Gastrocnemius medialis (tissue), 4 donors: ENCODE data around the gene EPHA1.

Experiments used
- POLR2A ChIP-seq, 2 donors: fragments of 450-650 bp; IDR thresholded peaks; one replicate each; pipeline ENCODE4 v1.6.1; 2017; ENCODE audit warnings: antibody characterized with exemption in 2 of 2, mild to moderate bottlenecking in 2 of 2, moderate library complexity in 2 of 2
- TF ChIP-seq, protein P1 (sequence below), 5 experiments: fragments of 450-650 bp in 3 of 5; fragments of 200-600 bp in 2 of 5; sonication (generic) in 2 of 5; IDR thresholded peaks in 4 of 5; conservative IDR thresholded peaks in 1 of 5; 1 replicate in 4 of 5; 2 replicates in 1 of 5; pipeline ENCODE4 v1.5.1; 2016 to 2019; ENCODE audit warnings: antibody characterized with exemption in 5 of 5, mild to moderate bottlenecking in 3 of 5, moderate library complexity in 3 of 5

GRCh38 chr7:143413123-143413522 lies 4.5 kb upstream of the EPHA1 start:
- TF ChIP-seq, protein P1, sequence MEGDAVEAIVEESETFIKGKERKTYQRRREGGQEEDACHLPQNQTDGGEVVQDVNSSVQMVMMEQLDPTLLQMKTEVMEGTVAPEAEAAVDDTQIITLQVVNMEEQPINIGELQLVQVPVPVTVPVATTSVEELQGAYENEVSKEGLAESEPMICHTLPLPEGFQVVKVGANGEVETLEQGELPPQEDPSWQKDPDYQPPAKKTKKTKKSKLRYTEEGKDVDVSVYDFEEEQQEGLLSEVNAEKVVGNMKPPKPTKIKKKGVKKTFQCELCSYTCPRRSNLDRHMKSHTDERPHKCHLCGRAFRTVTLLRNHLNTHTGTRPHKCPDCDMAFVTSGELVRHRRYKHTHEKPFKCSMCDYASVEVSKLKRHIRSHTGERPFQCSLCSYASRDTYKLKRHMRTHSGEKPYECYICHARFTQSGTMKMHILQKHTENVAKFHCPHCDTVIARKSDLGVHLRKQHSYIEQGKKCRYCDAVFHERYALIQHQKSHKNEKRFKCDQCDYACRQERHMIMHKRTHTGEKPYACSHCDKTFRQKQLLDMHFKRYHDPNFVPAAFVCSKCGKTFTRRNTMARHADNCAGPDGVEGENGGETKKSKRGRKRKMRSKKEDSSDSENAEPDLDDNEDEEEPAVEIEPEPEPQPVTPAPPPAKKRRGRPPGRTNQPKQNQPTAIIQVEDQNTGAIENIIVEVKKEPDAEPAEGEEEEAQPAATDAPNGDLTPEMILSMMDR (IDR thresholded peaks at IDR 0.05 in 4 of 5, conservative IDR thresholded peaks at IDR 0.05 in 1 of 5), result no peak
- no peak for TF ChIP-seq POLR2A (IDR thresholded peaks at IDR 0.05)
